K562 (cell line): Measurements from ENCODE around the gene RASSF7. TPM values are rescaled to one million over a fixed set of nuclear protein-coding genes. Genes with fewer than 3 reads are reported as not detected.

Experiments
- ELK3 ChIP-seq: fragments of 450-650 bp; formaldehyde crosslinking; IDR thresholded peaks from 2 replicates; pipeline ENCODE4 v1.4.0; 2020; ENCODE audit warnings: mild to moderate bottlenecking
- FOS ChIP-seq: IDR thresholded peaks from 3 replicates; pipeline ENCODE4 v1.6.1; 2011; ENCODE audit not compliant: insufficient read length; ENCODE audit errors: extremely low read depth
- FOXK2 ChIP-seq, 2 experiments: fragments of 450-650 bp; IDR thresholded peaks in 1 of 2; conservative IDR thresholded peaks in 1 of 2; 2 replicates each; pipeline ENCODE4 v1.6.1; 2016; ENCODE audit warnings: low read depth in 2 of 2, mild to moderate bottlenecking in 1 of 2
- GABPB1 ChIP-seq: sonication (generic); formaldehyde crosslinking; IDR thresholded peaks from 2 replicates; pipeline ENCODE4 v1.8.0; 2022; ENCODE audit warnings: mild to moderate bottlenecking, missing genetic modification reagents
- IRF1 ChIP-seq: sonication (generic); formaldehyde crosslinking; IDR thresholded peaks from 2 replicates; pipeline ENCODE4 v1.8.0; 2022; ENCODE audit warnings: missing genetic modification reagents, mild to moderate bottlenecking, borderline replicate concordance
- KDM4B ChIP-seq, 2 experiments: fragments of 450-650 bp in 1 of 2; sonication (generic) in 1 of 2; IDR thresholded peaks; 2 replicates each; pipeline ENCODE4 v1.6.1; 2016 to 2017; ENCODE audit warnings: borderline replicate concordance in 2 of 2, antibody characterized with exemption in 1 of 2, low read depth in 1 of 2, mild to moderate bottlenecking in 1 of 2
- TOE1 ChIP-seq, 2 experiments: fragments of 450-650 bp in 1 of 2; sonication (generic) in 1 of 2; formaldehyde crosslinking in 1 of 2; IDR thresholded peaks; 2 replicates each; pipeline versions ENCODE4 v1.7.1 to v1.8.0; 2016 to 2022; ENCODE audit warnings: borderline replicate concordance in 2 of 2, mild to moderate bottlenecking in 2 of 2, antibody characterized with exemption in 1 of 2, inconsistent platforms in 1 of 2, low read depth in 1 of 2, missing genetic modification reagents in 1 of 2, moderate library complexity in 1 of 2
- ZFP1 ChIP-seq: fragments of 450-650 bp; formaldehyde crosslinking; IDR thresholded peaks from 2 replicates; pipeline ENCODE4 v1.4.0; 2020; ENCODE audit warnings: mild to moderate bottlenecking, mixed read lengths
- ZNF347 ChIP-seq: fragments of 450-650 bp; formaldehyde crosslinking; IDR thresholded peaks from 2 replicates; pipeline ENCODE4 v1.4.0; 2020; ENCODE audit warnings: low read depth, mild to moderate bottlenecking, moderate library complexity
- polyA plus RNA-seq, 8 experiments: library from polyadenylated mRNA; depleted of rRNA in 4 of 8; stranded (reverse) in 5 of 8; unstranded in 3 of 8; fragments of >200 nt; fragmentation: Nextera tagmentation in 2 of 8; fragmentation: Illumina TruSeq in 1 of 8; extraction: Ambion mirVana in 2 of 8; extraction: Trizol in 1 of 8; gene quantifications; 2 replicates each; pipeline versions ENCODE4 v1.2.1 to v1.2.3, GENCODE V29; 2011 to 2014; ENCODE audit warnings: inconsistent platforms in 1 of 8, missing spikeins in 1 of 8
- total RNA-seq, 7 experiments: library from RNA; depleted of rRNA in 6 of 7; stranded (reverse); fragments of >200 nt in 6 of 7; fragmentation: Illumina TruSeq in 2 of 7; extraction: Trizol in 2 of 7; gene quantifications; 2 replicates each; pipeline versions ENCODE4 v1.2.1 to v1.2.3, GENCODE V29; 2011 to 2021; ENCODE audit warnings: low replicate concordance in 1 of 7
- TF ChIP-seq, protein P1 (sequence below), 3 experiments: IDR thresholded peaks in 2 of 3; conservative IDR thresholded peaks in 1 of 3; 2 replicates each; pipeline ENCODE4 v1.5.1; 2011 to 2012; ENCODE audit warnings: low read length in 3 of 3, mild to moderate bottlenecking in 3 of 3, control low read depth in 2 of 3, improper control_type of control experiment in 1 of 3, inconsistent platforms in 1 of 3, low read depth in 1 of 3, mixed read lengths in 1 of 3, moderate library complexity in 1 of 3; ENCODE audit not compliant: insufficient read depth in 2 of 3
- TF ChIP-seq, protein P2 (sequence below): fragments of 250-450 bp; sonication (Bioruptor Pico); IDR thresholded peaks from 2 replicates; pipeline ENCODE4 v1.9.0; 2021; ENCODE audit warnings: mild to moderate bottlenecking, inconsistent platforms
- TF ChIP-seq, protein P3 (sequence below): fragments of 450-650 bp; IDR thresholded peaks from one replicate; pipeline ENCODE4 v1.6.1; 2018; ENCODE audit warnings: mild to moderate bottlenecking, moderate library complexity; ENCODE audit not compliant: partially characterized antibody
- TF ChIP-seq, protein P4 (sequence below): fragments of 450-650 bp; IDR thresholded peaks from 2 replicates; pipeline ENCODE4 v1.7.1; 2018; ENCODE audit warnings: mild to moderate bottlenecking, low read depth; ENCODE audit not compliant: partially characterized antibody

The RASSF7 gene
- total and polyA plus RNA-seq, 9 of the 15 experiments (the other 6 are each of a cell fraction or from before 2014, with no cell fraction given), result 0.41 to 45.2 (median 18.6) TPM

DNA sequence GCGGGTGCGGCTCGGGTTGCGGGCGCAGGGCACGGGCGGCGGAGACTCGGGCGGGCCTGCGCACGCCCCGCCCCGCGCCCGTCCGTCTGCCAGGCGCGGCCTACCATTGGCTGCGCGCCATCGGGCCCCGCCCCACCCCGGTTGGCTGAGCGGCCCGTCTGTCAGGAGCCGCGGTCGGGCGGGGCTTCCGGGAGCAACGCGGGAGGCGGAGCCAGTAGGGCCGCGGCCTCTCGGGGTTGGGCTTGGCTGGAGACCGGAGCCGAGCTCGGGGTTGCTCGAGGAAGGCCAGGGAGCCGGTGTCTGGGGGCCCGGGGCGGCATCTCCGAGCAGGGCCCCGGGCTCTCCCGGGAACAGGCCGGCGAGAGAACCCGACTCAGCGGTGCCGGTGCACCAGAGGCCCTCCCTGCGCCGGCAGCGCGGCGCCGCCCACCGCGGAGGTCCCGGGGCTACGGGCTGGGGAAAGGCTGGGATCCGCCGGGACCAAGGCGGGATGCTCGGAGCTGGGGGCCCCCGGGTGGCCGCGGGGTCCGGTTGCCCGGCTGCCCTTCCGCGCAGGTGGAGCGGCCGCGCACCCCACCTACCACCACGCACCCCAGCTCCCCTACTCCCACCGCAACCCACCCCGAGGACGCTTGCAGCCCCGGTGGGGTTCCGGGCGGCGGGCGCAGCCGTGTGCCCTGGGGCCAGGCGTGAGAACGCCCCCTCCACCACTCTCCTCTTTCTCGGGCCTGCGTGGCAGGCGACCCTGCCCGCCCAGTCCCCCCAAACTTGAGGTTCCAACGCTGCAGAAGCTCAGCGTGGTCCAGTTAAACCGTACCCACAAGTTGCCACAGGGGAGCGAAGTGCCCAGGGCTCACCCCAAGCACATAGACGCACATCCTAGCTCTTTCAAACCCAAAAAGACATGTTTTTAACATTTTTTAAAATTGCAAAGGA, 25.0 kb upstream of the RASSF7 start, which contains the start of gene HRAS (continued):
- TF ChIP-seq, protein P1, sequence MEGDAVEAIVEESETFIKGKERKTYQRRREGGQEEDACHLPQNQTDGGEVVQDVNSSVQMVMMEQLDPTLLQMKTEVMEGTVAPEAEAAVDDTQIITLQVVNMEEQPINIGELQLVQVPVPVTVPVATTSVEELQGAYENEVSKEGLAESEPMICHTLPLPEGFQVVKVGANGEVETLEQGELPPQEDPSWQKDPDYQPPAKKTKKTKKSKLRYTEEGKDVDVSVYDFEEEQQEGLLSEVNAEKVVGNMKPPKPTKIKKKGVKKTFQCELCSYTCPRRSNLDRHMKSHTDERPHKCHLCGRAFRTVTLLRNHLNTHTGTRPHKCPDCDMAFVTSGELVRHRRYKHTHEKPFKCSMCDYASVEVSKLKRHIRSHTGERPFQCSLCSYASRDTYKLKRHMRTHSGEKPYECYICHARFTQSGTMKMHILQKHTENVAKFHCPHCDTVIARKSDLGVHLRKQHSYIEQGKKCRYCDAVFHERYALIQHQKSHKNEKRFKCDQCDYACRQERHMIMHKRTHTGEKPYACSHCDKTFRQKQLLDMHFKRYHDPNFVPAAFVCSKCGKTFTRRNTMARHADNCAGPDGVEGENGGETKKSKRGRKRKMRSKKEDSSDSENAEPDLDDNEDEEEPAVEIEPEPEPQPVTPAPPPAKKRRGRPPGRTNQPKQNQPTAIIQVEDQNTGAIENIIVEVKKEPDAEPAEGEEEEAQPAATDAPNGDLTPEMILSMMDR (IDR thresholded peaks at IDR 0.05 in 2 of 3, conservative IDR thresholded peaks at IDR 0.05 in 1 of 3; ENCODE audit: insufficient read depth in 2 of 3, low read depth in 1 of 3, low read length in 3 of 3), result no peak
- TF ChIP-seq ELK3 (CRISPR knock-in tag) (no peak), KDM4B (IDR thresholded peaks at IDR 0.05; ENCODE audit: borderline replicate concordance in 2 of 2, low read depth in 1 of 2) (no peak), TOE1 (IDR thresholded peaks at IDR 0.05; ENCODE audit: borderline replicate concordance) (no peak), TOE1 (CRISPR knock-in tag; IDR thresholded peaks at IDR 0.05; ENCODE audit: borderline replicate concordance, low read depth) (no peak), GABPB1 (CRISPR knock-in tag) (peak; percentile 93), IRF1 (CRISPR knock-in tag) (no peak), ZFP1 (CRISPR knock-in tag) (no peak), FOXK2 (conservative IDR thresholded peaks at IDR 0.05 in 1 of 2, IDR thresholded peaks at IDR 0.05 in 1 of 2; ENCODE audit: low read depth in 2 of 2) (no peak), ZNF347 (CRISPR knock-in tag) (no peak), FOS (peak; percentile 92)
- TF ChIP-seq, protein P2, sequence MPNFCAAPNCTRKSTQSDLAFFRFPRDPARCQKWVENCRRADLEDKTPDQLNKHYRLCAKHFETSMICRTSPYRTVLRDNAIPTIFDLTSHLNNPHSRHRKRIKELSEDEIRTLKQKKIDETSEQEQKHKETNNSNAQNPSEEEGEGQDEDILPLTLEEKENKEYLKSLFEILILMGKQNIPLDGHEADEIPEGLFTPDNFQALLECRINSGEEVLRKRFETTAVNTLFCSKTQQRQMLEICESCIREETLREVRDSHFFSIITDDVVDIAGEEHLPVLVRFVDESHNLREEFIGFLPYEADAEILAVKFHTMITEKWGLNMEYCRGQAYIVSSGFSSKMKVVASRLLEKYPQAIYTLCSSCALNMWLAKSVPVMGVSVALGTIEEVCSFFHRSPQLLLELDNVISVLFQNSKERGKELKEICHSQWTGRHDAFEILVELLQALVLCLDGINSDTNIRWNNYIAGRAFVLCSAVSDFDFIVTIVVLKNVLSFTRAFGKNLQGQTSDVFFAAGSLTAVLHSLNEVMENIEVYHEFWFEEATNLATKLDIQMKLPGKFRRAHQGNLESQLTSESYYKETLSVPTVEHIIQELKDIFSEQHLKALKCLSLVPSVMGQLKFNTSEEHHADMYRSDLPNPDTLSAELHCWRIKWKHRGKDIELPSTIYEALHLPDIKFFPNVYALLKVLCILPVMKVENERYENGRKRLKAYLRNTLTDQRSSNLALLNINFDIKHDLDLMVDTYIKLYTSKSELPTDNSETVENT (CRISPR knock-in tag), result peak; percentile 76
- TF ChIP-seq, protein P3, sequence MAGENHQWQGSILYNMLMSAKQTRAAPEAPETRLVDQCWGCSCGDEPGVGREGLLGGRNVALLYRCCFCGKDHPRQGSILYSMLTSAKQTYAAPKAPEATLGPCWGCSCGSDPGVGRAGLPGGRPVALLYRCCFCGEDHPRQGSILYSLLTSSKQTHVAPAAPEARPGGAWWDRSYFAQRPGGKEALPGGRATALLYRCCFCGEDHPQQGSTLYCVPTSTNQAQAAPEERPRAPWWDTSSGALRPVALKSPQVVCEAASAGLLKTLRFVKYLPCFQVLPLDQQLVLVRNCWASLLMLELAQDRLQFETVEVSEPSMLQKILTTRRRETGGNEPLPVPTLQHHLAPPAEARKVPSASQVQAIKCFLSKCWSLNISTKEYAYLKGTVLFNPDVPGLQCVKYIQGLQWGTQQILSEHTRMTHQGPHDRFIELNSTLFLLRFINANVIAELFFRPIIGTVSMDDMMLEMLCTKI, result no peak
- TF ChIP-seq, protein P4, sequence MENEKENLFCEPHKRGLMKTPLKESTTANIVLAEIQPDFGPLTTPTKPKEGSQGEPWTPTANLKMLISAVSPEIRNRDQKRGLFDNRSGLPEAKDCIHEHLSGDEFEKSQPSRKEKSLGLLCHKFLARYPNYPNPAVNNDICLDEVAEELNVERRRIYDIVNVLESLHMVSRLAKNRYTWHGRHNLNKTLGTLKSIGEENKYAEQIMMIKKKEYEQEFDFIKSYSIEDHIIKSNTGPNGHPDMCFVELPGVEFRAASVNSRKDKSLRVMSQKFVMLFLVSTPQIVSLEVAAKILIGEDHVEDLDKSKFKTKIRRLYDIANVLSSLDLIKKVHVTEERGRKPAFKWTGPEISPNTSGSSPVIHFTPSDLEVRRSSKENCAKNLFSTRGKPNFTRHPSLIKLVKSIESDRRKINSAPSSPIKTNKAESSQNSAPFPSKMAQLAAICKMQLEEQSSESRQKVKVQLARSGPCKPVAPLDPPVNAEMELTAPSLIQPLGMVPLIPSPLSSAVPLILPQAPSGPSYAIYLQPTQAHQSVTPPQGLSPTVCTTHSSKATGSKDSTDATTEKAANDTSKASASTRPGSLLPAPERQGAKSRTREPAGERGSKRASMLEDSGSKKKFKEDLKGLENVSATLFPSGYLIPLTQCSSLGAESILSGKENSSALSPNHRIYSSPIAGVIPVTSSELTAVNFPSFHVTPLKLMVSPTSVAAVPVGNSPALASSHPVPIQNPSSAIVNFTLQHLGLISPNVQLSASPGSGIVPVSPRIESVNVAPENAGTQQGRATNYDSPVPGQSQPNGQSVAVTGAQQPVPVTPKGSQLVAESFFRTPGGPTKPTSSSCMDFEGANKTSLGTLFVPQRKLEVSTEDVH, result no peak
